ENCODE data around the gene DCHS2. TPM values are rescaled to one million over a fixed set of nuclear protein-coding genes. Genes with fewer than 3 reads are reported as not detected.

The DCHS2 gene
- total and polyA plus RNA-seq, 10 of the 15 experiments (the other 5 are each of a cell fraction or from before 2014, with no cell fraction given), result 0.01 to 0.31 (median 0.06) TPM; not detected in 3

- no peak for TF ChIP-seq NR2F1 (conservative IDR thresholded peaks at IDR 0.05)
- no peak for TF ChIP-seq NFXL1 (IDR thresholded peaks at IDR 0.05; ENCODE audit: borderline replicate concordance)
- no peak for TF ChIP-seq SUZ12 (IDR thresholded peaks at IDR 0.05; ENCODE audit: unreplicated experiment)
- no peak for TF ChIP-seq ZNF217 (IDR thresholded peaks at IDR 0.05)
- TF ChIP-seq SMC3 (IDR thresholded peaks at IDR 0.05; ENCODE audit: borderline replicate concordance, low read length), result no peak
- no peak for TF ChIP-seq TCF7 (IDR thresholded peaks at IDR 0.05; ENCODE audit: borderline replicate concordance)
- TF ChIP-seq BRCA1 (IDR thresholded peaks at IDR 0.05; ENCODE audit: low read depth, low read length), result no peak
- TF ChIP-seq SMARCA5 (IDR thresholded peaks at IDR 0.05), result no peak
- TF ChIP-seq RAD51 (IDR thresholded peaks at IDR 0.05), result no peak
- TF ChIP-seq FOXK2 (IDR thresholded peaks at IDR 0.05), result no peak
Observed at GRCh38 chr4:154345359-154345758, 146.2 kb downstream of the DCHS2 start (continued).

GRCh38 chr4:154344686-154345085 lies 146.9 kb downstream of the DCHS2 start:
- FAIRE-seq, result no peak
- BruUV-seq (replicated peaks), result no TSS peak
- in situ Hi-C loops (cut with MboI) (no loop called here), intact Hi-C loops (cut with micrococcal nuclease; ENCODE audit: unreplicated experiment) (loop anchor here (1.0 kb wide), 1 partner anchor 162 kb away; no protein-coding TSS in a partner anchor)
- peak; percentile 86 for ATAC-seq
- no peak for DNase-seq (ENCODE audit: low read depth, low spot score)
- H3K4me1 ChIP-seq (ENCODE audit: control insufficient read depth, insufficient read depth, low read length), result no peaks in the 10 kb centered on the region
- no peaks in the 10 kb centered on the region for H3K36me3 ChIP-seq (ENCODE audit: control insufficient read depth in 2 of 2, insufficient read depth in 2 of 2, low read length in 1 of 2)
- no peaks in the 10 kb centered on the region for H3K79me2 ChIP-seq (ENCODE audit: control insufficient read depth, insufficient read depth, low read length)
- SMC1A ChIA-PET (ENCODE audit: uncharacterized antibody, unreplicated experiment), result interaction anchor here (0.6 to 1.1 kb wide), 3 partner anchors 160 to 204 kb away, joined by 3 to 4 read pairs (median 3); no protein-coding TSS in a partner anchor
- H3K9ac ChIP-seq (ENCODE audit: control insufficient read depth, insufficient read depth, low read length), result no peak overlapping the region
- H3K9me3 ChIP-seq (replicated peaks; ENCODE audit: control insufficient read depth, insufficient read depth, low read length), result no peaks in the 10 kb centered on the region
- RAD21 ChIA-PET (ENCODE audit: unreplicated experiment), result interaction anchor here (1.1 kb wide), 1 partner anchor 162 kb away, joined by 4 read pairs; no protein-coding TSS in a partner anchor
- no peaks in the 10 kb centered on the region; a peak in 1 of 4 replicates for H3K27me3 ChIP-seq (replicated peaks in 1 of 2; ENCODE audit: control insufficient read depth in 2 of 2, insufficient read depth in 2 of 2, low read length in 1 of 2)
- CTCF ChIA-PET, result interaction anchor here (0.6 to 1.1 kb wide), 3 partner anchors 15 to 162 kb away, joined by 3 to 7 read pairs (median 3); no protein-coding TSS in a partner anchor
- POLR2A ChIA-PET, result no interaction called here
- no peak overlapping the region for H2AFZ ChIP-seq (ENCODE audit: control insufficient read depth, low read depth, low read length)
- no peak overlapping the region for H3K4me3 ChIP-seq
- no peak overlapping the region for H3K27ac ChIP-seq (ENCODE audit: control insufficient read depth, insufficient read depth)
- no peak overlapping the region for H3K4me2 ChIP-seq (ENCODE audit: control insufficient read depth, insufficient read depth)
- 48% methylated on average over 6 of the region's 6 CpGs for WGBS (ENCODE audit: insufficient coverage, insufficient replicate concordance, low lambda C conversion rate, missing lambda C conversion rate)
- TF ChIP-seq NFYB (IDR thresholded peaks at IDR 0.05; ENCODE audit: insufficient read depth, low read depth, low read length), result no peak
- TF ChIP-seq CREM (IDR thresholded peaks at IDR 0.05; ENCODE audit: low read depth), result no peak
- TF ChIP-seq HDAC2 (IDR thresholded peaks at IDR 0.05), result no peak
- TF ChIP-seq ZNF217 (IDR thresholded peaks at IDR 0.05), result no peak
- TF ChIP-seq CTCF (IDR thresholded peaks at IDR 0.05 in 2 of 3, conservative IDR thresholded peaks at IDR 0.05 in 1 of 3; ENCODE audit: control insufficient read depth in 2 of 3, extremely low read depth in 1 of 3, insufficient read depth in 1 of 3, low read depth in 3 of 3, low read length in 3 of 3), result peak; percentile 6 to 34 (median 25); a peak in 2 of 6 replicates
- no peak for TF ChIP-seq RAD51 (IDR thresholded peaks at IDR 0.05)
- TF ChIP-seq TCF7 (IDR thresholded peaks at IDR 0.05; ENCODE audit: borderline replicate concordance), result no peak
- TF ChIP-seq ZBED1 (IDR thresholded peaks at IDR 0.05; ENCODE audit: borderline replicate concordance), result no peak
- no peak for TF ChIP-seq ATF7 (IDR thresholded peaks at IDR 0.05; ENCODE audit: low read depth)
- no peak for TF ChIP-seq MEF2B (IDR thresholded peaks at IDR 0.05; ENCODE audit: partially characterized antibody, poor library complexity, severe bottlenecking)
- TF ChIP-seq RAD21 (IDR thresholded peaks at IDR 0.05; ENCODE audit: insufficient read depth, low read depth, low read length), result 0 out of 2 replicates have a peak, but pooled peaks have one; percentile 7
- TF ChIP-seq TAF1 (IDR thresholded peaks at IDR 0.05; ENCODE audit: borderline replicate concordance, low read depth, low read length), result no peak
- TF ChIP-seq EZH2 (IDR thresholded peaks at IDR 0.05; ENCODE audit: borderline replicate concordance, control insufficient read depth, low read depth, low read length), result no peak
- TF ChIP-seq ZZZ3 (IDR thresholded peaks at IDR 0.05; ENCODE audit: control insufficient read depth, insufficient read length, low read depth), result no peak
- TF ChIP-seq CBFB (IDR thresholded peaks at IDR 0.05; ENCODE audit: low read depth), result no peak
- no peak for TF ChIP-seq MTA2 (IDR thresholded peaks at IDR 0.05; ENCODE audit: low read depth)
- no peak for TF ChIP-seq FOS (IDR thresholded peaks at IDR 0.05; ENCODE audit: borderline replicate concordance, extremely low read depth, insufficient read length)
- no peaks in the 10 kb centered on the region for H4K20me1 ChIP-seq (ENCODE audit: control insufficient read depth, insufficient read depth)

Measured in GM12878 (cell line).